Astrocyte (in vitro differentiated cells and primary cell): ENCODE measurements around the gene CCDC120. TPM values are rescaled to one million over a fixed set of nuclear protein-coding genes. Genes with fewer than 3 reads are reported as not detected.
A peak's percentile ranks its signal among the peaks of the same experiment; 100 is the strongest.

Experiments used
- DNase-seq: peaks from one replicate; pipeline ENCODE4 v3.0.0-alpha.2; 2010; ENCODE audit warnings: low read depth
- FAIRE-seq: peaks from 2 replicates; lab custom pipeline; 2011; peaks lifted over from hg19 to GRCh38; lab: Jason Lieb, UNC
- H2AFZ ChIP-seq: 2 replicates; pipeline ENCODE4 v1.6.0; 2012; ENCODE audit warnings: low read depth, low read length, inconsistent platforms
- H3K27ac ChIP-seq: 2 replicates; pipeline ENCODE4 v1.5.1; 2011; ENCODE audit warnings: low read depth, low read length, inconsistent platforms
- H3K27me3 ChIP-seq: 2 replicates; pipeline ENCODE4 v1.6.0; 2011; ENCODE audit warnings: low read length, inconsistent platforms; ENCODE audit not compliant: insufficient read depth
- H3K36me3 ChIP-seq: 2 replicates; pipeline ENCODE4 v1.5.1; 2011; ENCODE audit warnings: low read length, inconsistent platforms; ENCODE audit not compliant: insufficient read depth
- H3K4me1 ChIP-seq: 2 replicates; pipeline ENCODE4 v1.5.1; 2011; ENCODE audit warnings: low read length, inconsistent platforms; ENCODE audit not compliant: insufficient read depth
- H3K4me2 ChIP-seq: 2 replicates; pipeline ENCODE4 v1.6.0; 2012; ENCODE audit warnings: low read length, inconsistent platforms
- H3K4me3 ChIP-seq: 2 replicates; pipeline ENCODE4 v1.5.1; 2011; ENCODE audit warnings: low read depth, mild to moderate bottlenecking, low read length, inconsistent platforms; ENCODE audit not compliant: insufficient read depth
- H3K79me2 ChIP-seq: 2 replicates; pipeline ENCODE4 v1.6.0; 2012; ENCODE audit warnings: mild to moderate bottlenecking, low read length, inconsistent platforms; ENCODE audit not compliant: insufficient read depth
- H3K9ac ChIP-seq: 2 replicates; pipeline ENCODE4 v1.6.0; 2012; ENCODE audit warnings: mild to moderate bottlenecking, low read length, inconsistent platforms
- H3K9me3 ChIP-seq: 2 replicates; pipeline ENCODE4 v1.5.1; 2012; ENCODE audit warnings: low read depth, mild to moderate bottlenecking, low read length, inconsistent platforms; ENCODE audit not compliant: insufficient read depth
- H4K20me1 ChIP-seq: 2 replicates; pipeline ENCODE4 v1.6.0; 2012; ENCODE audit warnings: low read length, inconsistent platforms; ENCODE audit not compliant: insufficient read depth
- H3K27ac Mint-ChIP-seq: one replicate; pipeline ENCODE4 v1.8.0; 2021; ENCODE audit warnings: mild to moderate bottlenecking, mixed read lengths; ENCODE audit not compliant: unreplicated experiment
- H3K27me3 Mint-ChIP-seq: one replicate; pipeline ENCODE4 v1.8.0; 2021; ENCODE audit warnings: low read depth, mixed read lengths; ENCODE audit not compliant: unreplicated experiment
- H3K36me3 Mint-ChIP-seq: one replicate; pipeline ENCODE4 v1.8.0; 2021; ENCODE audit warnings: low read depth, mixed read lengths; ENCODE audit not compliant: unreplicated experiment
- H3K4me1 Mint-ChIP-seq: one replicate; pipeline ENCODE4 v1.8.0; 2021; ENCODE audit warnings: low read depth, mixed read lengths; ENCODE audit not compliant: unreplicated experiment
- H3K4me3 Mint-ChIP-seq: one replicate; pipeline ENCODE4 v1.8.0; 2021; ENCODE audit warnings: mild to moderate bottlenecking, moderate library complexity, mixed read lengths; ENCODE audit not compliant: unreplicated experiment
- H3K9me3 Mint-ChIP-seq: one replicate; pipeline ENCODE4 v1.8.0; 2021; ENCODE audit warnings: mild to moderate bottlenecking, mixed read lengths; ENCODE audit not compliant: unreplicated experiment
- EZH2 ChIP-seq: IDR thresholded peaks from 2 replicates; pipeline ENCODE4 v1.6.1; 2012; ENCODE audit warnings: mild to moderate bottlenecking, low read length, inconsistent platforms; ENCODE audit not compliant: insufficient read depth
- total RNA-seq: library from RNA; stranded (reverse); gene quantifications from 2 replicates; pipeline ENCODE4 v1.2.1, GENCODE V29; 2021
- TF ChIP-seq, protein P1 (sequence below): IDR thresholded peaks from 2 replicates; pipeline ENCODE4 v1.5.1; 2011; ENCODE audit warnings: low read depth, mild to moderate bottlenecking, inconsistent platforms, low read length, moderate library complexity; ENCODE audit not compliant: insufficient read depth

Gene CCDC120
- total RNA-seq, 1 donor from 2014 or later = 8.2 TPM

GRCh38 chrX:49039598-49040375, 19.0 kb upstream of the CCDC120 start:
- DNase-seq (peak; percentile 87), FAIRE-seq (peak; percentile 64)
- Histone ChIP-seq H3K27me3 (no peaks in the 10 kb centered on the region), H3K27ac (peak overlapping the region; percentile 88), H2AFZ (no peak overlapping the region), H4K20me1 (peaks cover 15% of the 10 kb centered on the region), H3K4me1 (peaks cover 18% of the 10 kb centered on the region), H3K4me2 (peak overlapping the region; percentile 90), H3K79me2 (peaks cover 49% of the 10 kb centered on the region), H3K9ac (peak overlapping the region; percentile 91), H3K9me3 (no peaks in the 10 kb centered on the region), H3K36me3 (peaks cover 15% of the 10 kb centered on the region), H3K4me3 (peak overlapping the region; percentile 77)
- Mint-ChIP-seq H3K4me1 (peaks cover 15% of the 10 kb centered on the region), H3K27ac (peak overlapping the region; percentile 89), H3K4me3 (peak overlapping the region; percentile 97), H3K36me3 (peaks cover 8% of the 10 kb centered on the region), H3K9me3 (no peaks in the 10 kb centered on the region), H3K27me3 (no peaks in the 10 kb centered on the region)
- TF ChIP-seq, protein P1, sequence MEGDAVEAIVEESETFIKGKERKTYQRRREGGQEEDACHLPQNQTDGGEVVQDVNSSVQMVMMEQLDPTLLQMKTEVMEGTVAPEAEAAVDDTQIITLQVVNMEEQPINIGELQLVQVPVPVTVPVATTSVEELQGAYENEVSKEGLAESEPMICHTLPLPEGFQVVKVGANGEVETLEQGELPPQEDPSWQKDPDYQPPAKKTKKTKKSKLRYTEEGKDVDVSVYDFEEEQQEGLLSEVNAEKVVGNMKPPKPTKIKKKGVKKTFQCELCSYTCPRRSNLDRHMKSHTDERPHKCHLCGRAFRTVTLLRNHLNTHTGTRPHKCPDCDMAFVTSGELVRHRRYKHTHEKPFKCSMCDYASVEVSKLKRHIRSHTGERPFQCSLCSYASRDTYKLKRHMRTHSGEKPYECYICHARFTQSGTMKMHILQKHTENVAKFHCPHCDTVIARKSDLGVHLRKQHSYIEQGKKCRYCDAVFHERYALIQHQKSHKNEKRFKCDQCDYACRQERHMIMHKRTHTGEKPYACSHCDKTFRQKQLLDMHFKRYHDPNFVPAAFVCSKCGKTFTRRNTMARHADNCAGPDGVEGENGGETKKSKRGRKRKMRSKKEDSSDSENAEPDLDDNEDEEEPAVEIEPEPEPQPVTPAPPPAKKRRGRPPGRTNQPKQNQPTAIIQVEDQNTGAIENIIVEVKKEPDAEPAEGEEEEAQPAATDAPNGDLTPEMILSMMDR = no peak
- TF ChIP-seq EZH2 = no peak

DNA sequence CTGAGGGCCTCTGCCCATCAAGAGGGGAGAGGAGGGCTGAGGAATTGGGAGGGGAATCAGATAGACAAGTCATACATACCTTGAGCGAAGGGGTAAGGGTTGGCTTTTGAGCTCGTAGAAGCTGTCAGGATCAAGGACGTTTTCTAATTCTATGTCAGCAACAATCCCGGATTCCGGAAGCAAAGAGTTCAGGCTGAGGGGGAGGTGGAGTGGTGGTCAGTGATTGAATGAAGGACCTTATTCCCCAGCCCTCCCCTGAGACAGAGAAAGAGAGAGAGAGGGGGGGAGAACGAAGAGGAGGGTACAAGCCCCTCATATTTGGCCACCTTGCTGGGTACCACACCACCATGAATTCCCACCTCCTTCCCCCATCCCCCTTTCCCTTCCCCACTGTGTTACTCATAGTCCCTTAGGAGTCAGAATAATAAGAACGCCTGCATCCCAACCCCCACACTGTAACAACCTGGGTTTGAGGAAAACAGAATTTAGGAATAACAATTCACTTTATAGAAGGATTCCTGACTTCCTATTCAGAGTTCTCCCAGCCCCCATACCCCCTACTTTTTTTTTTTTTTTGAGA, 18.3 kb upstream of the CCDC120 start:
- H4K20me1 ChIP-seq = peaks cover 14% of the 10 kb centered on the region
- no peaks in the 10 kb centered on the region for H3K9me3 ChIP-seq
- Mint-ChIP-seq H3K27ac (peak overlapping the region; percentile 97), H3K27me3 (no peaks in the 10 kb centered on the region), H3K36me3 (peaks cover 8% of the 10 kb centered on the region), H3K4me1 (peaks cover 15% of the 10 kb centered on the region), H3K9me3 (no peaks in the 10 kb centered on the region), H3K4me3 (peak overlapping the region; percentile 97)
- peaks cover 49% of the 10 kb centered on the region for H3K79me2 ChIP-seq
- H3K27ac ChIP-seq = peak overlapping the region; percentile 88
- peak; percentile 37 for FAIRE-seq
- peak overlapping the region; percentile 77 for H3K4me3 ChIP-seq
- peak overlapping the region; percentile 90 for H3K4me2 ChIP-seq
- H3K36me3 ChIP-seq = peaks cover 15% of the 10 kb centered on the region
- peak overlapping the region; percentile 91 for H3K9ac ChIP-seq
- no peaks in the 10 kb centered on the region for H3K27me3 ChIP-seq
- peaks cover 18% of the 10 kb centered on the region for H3K4me1 ChIP-seq
- no peak for DNase-seq
- H2AFZ ChIP-seq = no peak overlapping the region
- TF ChIP-seq EZH2 = no peak
- TF ChIP-seq, protein P1 = no peak
